Erythroblast (primary cell): ENCODE results near the gene CERKL.

Source experiments
- GATA1 ChIP-seq: IDR thresholded peaks from 2 replicates; pipeline ENCODE4 v1.6.1; 2011; ENCODE audit warnings: low read depth, mild to moderate bottlenecking, control low read depth, low read length, moderate library complexity
- POLR2A ChIP-seq: IDR thresholded peaks from 2 replicates; pipeline ENCODE4 v1.6.1; 2011; ENCODE audit warnings: mild to moderate bottlenecking, low read length

- TF ChIP-seq POLR2A (no peak), GATA1 (no peak)
Observed at GRCh38 chr2:181690860-181691259, 34.0 kb upstream of the CERKL start.
